GM23338 (cell line): ENCODE results near the gene MTARC2.

Source experiments
- CREB1 ChIP-seq: fragments of 250-450 bp; sonication (Bioruptor Pico); IDR thresholded peaks from 2 replicates; pipeline ENCODE4 v1.5.0; 2020; ENCODE audit warnings: low read depth, mild to moderate bottlenecking, moderate library complexity
- CTCF ChIP-seq, 2 experiments: fragments of 200-600 bp in 1 of 2; sonication (generic) in 1 of 2; conservative IDR thresholded peaks; 2 replicates each; pipeline versions ENCODE4 v1.5.1 to v1.6.1; 2016 to 2017; ENCODE audit warnings: antibody characterized with exemption in 2 of 2, low read depth in 2 of 2, mild to moderate bottlenecking in 2 of 2, moderate library complexity in 1 of 2
- EZH2 ChIP-seq: fragments of 200-600 bp; sonication (generic); IDR thresholded peaks from one replicate; pipeline ENCODE4 v1.8.0; 2017; ENCODE audit warnings: antibody characterized with exemption, mild to moderate bottlenecking, low read depth; ENCODE audit not compliant: unreplicated experiment
- EZH2phosphoT487 ChIP-seq: fragments of 200-600 bp; sonication (generic); IDR thresholded peaks from one replicate; pipeline ENCODE4 v1.8.1; 2018; ENCODE audit warnings: antibody characterized with exemption; ENCODE audit not compliant: unreplicated experiment
- POLR2AphosphoS5 ChIP-seq: IDR thresholded peaks from 2 replicates; pipeline ENCODE4 v1.6.1; 2016; ENCODE audit warnings: antibody characterized with exemption, low read depth
- REST ChIP-seq: IDR thresholded peaks from one replicate; pipeline ENCODE4 v1.6.1; 2018; ENCODE audit warnings: antibody characterized with exemption; ENCODE audit not compliant: unreplicated experiment
- ZNF114 ChIP-seq: fragments of 250-450 bp; sonication (Bioruptor Pico); IDR thresholded peaks from 2 replicates; pipeline ENCODE4 v1.5.0; 2020; ENCODE audit warnings: mild to moderate bottlenecking, moderate library complexity

- TF ChIP-seq CTCF (conservative IDR thresholded peaks at IDR 0.05; ENCODE audit: low read depth in 2 of 2) (no peak), POLR2AphosphoS5 (no peak), EZH2phosphoT487 (no peak), EZH2 (no peak), REST (no peak), ZNF114 (no peak), CREB1 (CRISPR knock-in tag) (no peak)
Measured at GRCh38 chr1:220797044-220797443, 48.9 kb downstream of the MTARC2 start.
